Measurements from ENCODE around the gene NDUFB10. TPM values are rescaled to one million over a fixed set of nuclear protein-coding genes. Genes with fewer than 3 reads are reported as not detected.

NDUFB10 gene
- total and polyA plus RNA-seq, 9 donors: 81.5 to 176 (median 106) TPM

DNA sequence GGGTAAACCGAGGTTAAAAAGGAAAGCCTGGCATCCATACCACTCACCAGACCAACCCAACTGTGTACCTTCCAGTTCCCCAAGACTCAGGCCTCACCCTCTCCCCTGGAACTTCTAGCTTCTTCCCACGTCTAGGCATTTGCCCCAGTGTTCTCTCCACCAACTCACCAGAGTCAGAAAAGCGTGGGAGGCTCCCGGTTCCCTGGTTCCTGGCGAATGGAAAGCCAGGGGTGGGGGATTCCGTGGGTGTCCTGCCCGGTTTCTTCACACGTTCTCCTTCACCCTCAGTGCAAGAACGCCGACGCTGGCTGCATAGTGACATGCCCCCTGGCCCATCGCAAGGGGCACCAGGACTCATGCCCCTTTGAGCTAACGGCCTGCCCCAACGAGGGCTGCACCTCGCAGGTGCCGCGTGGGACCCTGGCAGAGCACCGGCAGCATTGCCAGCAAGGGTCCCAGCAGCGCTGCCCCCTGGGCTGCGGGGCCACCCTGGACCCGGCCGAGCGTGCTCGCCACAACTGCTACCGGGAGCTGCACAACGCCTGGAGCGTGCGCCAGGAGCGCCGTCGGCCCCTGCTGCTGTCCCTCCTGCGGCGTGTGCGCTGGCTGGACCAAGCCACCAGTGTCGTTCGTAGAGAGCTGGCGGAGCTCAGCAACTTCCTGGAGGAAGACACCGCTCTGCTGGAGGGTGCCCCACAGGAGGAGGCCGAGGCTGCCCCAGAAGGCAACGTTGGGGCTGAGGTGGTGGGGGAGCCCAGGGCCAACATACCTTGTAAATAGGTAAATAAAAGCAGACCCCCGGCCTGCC, 9.0 kb downstream of the NDUFB10 start:
- no peaks in the 10 kb centered on the region for H3K27me3 ChIP-seq
- no peak overlapping the region for H3K4me3 ChIP-seq
- DNase-seq: no peak
- intact Hi-C loops (cut with DNase I): loop anchor here in 1 of 4 donors (10.0 kb wide), 1 partner anchor 1334 kb away; the partner anchor contains the start of genes METTL26 and WFIKKN1
- H3K9me3 ChIP-seq: no peaks in the 10 kb centered on the region
- H3K36me3 ChIP-seq: no peaks in the 10 kb centered on the region
- 81 to 87% (median 84%) methylated on average over 36 to 41 of the region's 41 CpGs for WGBS, 3 donors
- H3K27ac ChIP-seq: no peak overlapping the region
- TF ChIP-seq POLR2A (IDR thresholded peaks at IDR 0.05) (no peak), EP300 (IDR thresholded peaks at IDR 0.05) (no peak)
- TF ChIP-seq, protein P1, sequence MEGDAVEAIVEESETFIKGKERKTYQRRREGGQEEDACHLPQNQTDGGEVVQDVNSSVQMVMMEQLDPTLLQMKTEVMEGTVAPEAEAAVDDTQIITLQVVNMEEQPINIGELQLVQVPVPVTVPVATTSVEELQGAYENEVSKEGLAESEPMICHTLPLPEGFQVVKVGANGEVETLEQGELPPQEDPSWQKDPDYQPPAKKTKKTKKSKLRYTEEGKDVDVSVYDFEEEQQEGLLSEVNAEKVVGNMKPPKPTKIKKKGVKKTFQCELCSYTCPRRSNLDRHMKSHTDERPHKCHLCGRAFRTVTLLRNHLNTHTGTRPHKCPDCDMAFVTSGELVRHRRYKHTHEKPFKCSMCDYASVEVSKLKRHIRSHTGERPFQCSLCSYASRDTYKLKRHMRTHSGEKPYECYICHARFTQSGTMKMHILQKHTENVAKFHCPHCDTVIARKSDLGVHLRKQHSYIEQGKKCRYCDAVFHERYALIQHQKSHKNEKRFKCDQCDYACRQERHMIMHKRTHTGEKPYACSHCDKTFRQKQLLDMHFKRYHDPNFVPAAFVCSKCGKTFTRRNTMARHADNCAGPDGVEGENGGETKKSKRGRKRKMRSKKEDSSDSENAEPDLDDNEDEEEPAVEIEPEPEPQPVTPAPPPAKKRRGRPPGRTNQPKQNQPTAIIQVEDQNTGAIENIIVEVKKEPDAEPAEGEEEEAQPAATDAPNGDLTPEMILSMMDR (IDR thresholded peaks at IDR 0.05): no peak
- peaks cover 19% of the 10 kb centered on the region for H3K4me1 ChIP-seq (ENCODE audit: insufficient read depth)

DNA sequence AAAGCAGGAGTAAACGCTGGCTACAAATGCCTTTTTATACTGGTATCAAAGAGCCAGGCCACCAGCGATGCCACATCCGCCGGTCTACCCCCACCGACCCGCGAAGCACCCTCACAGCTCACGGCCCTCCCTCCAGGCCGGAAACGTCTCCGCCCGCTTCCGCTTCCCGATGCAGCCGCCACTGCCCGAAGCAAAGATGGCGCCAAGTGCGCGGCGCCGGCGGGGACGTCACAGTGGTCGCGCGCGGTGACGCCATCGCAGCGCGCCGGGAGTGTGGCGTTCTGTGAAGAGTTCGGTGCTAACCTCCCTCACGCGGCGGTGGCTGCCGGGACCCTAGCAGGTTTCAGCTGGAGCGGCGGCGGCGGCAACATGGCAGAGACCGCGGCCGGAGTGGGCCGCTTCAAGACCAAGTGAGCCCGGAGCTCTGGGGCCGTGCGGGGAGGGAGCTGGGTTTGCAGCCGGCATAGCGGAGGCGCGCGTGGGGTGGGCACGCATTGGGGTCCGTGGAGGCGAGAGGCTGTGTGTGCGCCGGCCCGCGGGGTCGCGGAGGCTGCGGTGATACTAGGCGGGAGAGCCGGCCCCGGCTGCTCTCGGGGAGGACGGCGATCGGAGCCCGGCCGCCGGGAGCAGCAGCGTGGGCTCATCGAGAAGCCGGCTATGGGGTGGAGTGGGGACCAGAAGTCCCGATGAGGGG, 12.6 kb downstream of the NDUFB10 start, which contains the start of gene TBL3:
Gene TBL3, plus strand, starts transcription at position 258 of the 694 bp plus-strand sequence. Its CDS starts 112 bp downstream, at position 370.
- intact Hi-C loops (cut with DNase I): no loop called here
- Histone ChIP-seq H3K36me3 (no peaks in the 10 kb centered on the region), H3K4me1 (ENCODE audit: insufficient read depth) (peaks cover 10% of the 10 kb centered on the region), H3K27me3 (no peaks in the 10 kb centered on the region), H3K27ac (peak within 1 kb of the TSS; percentile 63 to 83), H3K4me3 (peak within 1 kb of the TSS; percentile 100), H3K9me3 (no peaks in the 10 kb centered on the region)
- peak; percentile 95 for TF ChIP-seq POLR2A (IDR thresholded peaks at IDR 0.05)
- no peak for TF ChIP-seq EP300 (IDR thresholded peaks at IDR 0.05)
- TF ChIP-seq, protein P1 (IDR thresholded peaks at IDR 0.05): peak in 1 of 3 donors; percentile 40
- WGBS, 3 donors: 0 to 1% (median 0%) methylated on average over 65 to 78 of the region's 78 CpGs
- peak; percentile 90 to 96 (median 93) for DNase-seq

DNA sequence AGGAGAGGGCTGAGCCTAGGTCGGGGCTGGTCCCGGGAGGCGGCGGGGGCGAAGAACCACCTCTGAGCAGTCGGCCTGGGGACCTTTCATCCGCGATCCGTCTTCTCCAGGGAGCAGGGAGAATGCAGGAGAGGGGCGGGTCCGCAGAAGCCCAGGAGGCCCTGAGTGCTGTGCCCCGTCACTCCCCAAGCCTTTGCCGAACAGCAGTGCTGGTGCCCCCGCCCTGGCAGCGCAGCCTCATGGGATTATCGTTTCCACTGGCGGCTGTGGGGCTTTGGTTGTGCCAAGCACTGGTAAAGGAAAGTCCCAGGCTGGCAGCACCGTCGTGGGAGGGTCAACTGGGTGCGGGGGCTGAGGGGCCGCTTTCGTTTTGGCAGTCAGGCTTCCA, 13.1 kb downstream of the NDUFB10 start:
- intact Hi-C loops (cut with DNase I): no loop called here
- WGBS, 3 donors: 1 to 3% (median 2%) methylated on average over 22 of the region's 22 CpGs
- DNase-seq: peak in 3 of 5 donors; percentile 39 to 54 (median 49)
- TF ChIP-seq, protein P1 (IDR thresholded peaks at IDR 0.05): no peak
- peak overlapping the region in 1 of 2 donors; percentile 63 for H3K27ac ChIP-seq
- peak overlapping the region; percentile 100 for H3K4me3 ChIP-seq
- peaks cover 10% of the 10 kb centered on the region for H3K4me1 ChIP-seq (ENCODE audit: insufficient read depth)
- H3K27me3 ChIP-seq: no peaks in the 10 kb centered on the region
- H3K9me3 ChIP-seq: no peaks in the 10 kb centered on the region
- H3K36me3 ChIP-seq: no peaks in the 10 kb centered on the region

DNA sequence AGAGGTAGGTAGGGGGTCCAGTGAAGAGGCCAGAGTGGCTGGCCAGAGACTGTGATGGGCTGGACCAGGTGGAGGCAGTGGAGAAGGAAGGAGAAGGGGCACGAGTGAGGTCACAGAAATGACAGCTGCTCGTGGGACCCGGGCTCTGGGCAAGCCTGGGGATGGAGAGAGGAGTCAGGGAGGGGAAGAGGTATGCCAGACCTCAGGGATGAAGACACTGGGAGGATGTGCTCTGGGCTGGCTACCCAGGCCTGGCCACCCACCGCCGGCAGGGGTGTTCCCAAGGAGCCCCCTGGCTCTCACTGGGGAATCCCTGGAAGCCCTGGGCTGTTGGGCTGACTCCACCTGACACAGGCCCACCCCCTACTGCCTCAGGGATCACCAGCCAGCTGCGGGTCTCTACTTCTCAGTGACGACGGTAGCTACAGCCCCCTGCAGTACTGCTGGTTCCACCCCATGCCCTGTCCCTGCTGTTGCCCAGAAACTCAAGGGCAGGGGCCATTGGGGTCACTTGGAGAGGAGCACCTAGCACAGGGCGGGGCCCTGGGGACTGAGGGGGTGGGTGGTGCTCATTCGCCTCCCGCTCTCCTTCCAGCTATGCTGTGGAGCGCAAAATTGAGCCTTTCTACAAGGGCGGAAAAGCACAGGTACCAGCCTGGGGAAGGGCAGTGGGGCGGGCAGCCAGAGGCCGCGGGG, 14.3 kb downstream of the NDUFB10 start:
- no peaks in the 10 kb centered on the region for H3K27me3 ChIP-seq
- no peaks in the 10 kb centered on the region for H3K9me3 ChIP-seq
- intact Hi-C loops (cut with DNase I): no loop called here
- peak in 2 of 5 donors; percentile 23 to 35 for DNase-seq
- H3K27ac ChIP-seq: no peak overlapping the region
- H3K4me1 ChIP-seq (ENCODE audit: insufficient read depth): peaks cover 10% of the 10 kb centered on the region
- 86 to 91% (median 87%) methylated on average over 16 of the region's 16 CpGs for WGBS, 3 donors
- no peak overlapping the region for H3K4me3 ChIP-seq
- H3K36me3 ChIP-seq: no peaks in the 10 kb centered on the region
- no peak for TF ChIP-seq EP300 (IDR thresholded peaks at IDR 0.05)
- no peak for TF ChIP-seq POLR2A (IDR thresholded peaks at IDR 0.05)
- TF ChIP-seq, protein P1 (IDR thresholded peaks at IDR 0.05): no peak

Data from ovary (tissue), 9 donors.